GM19463 (cell line): ENCODE results near the gene USP53.
"Not testable (repeated sequence)": the region's sequence is repeated elsewhere in the genome, so short reads cannot be mapped to it uniquely, and the experiment has no call there.

Source experiments
- ATAC-seq: cut with Tn5 transposase; IDR thresholded peaks from one replicate; pipeline ENCODE4 v1.9.1; 2021; ENCODE audit warnings: mild to moderate bottlenecking, moderate library complexity; ENCODE audit not compliant: unreplicated experiment

USP53 gene

DNA sequence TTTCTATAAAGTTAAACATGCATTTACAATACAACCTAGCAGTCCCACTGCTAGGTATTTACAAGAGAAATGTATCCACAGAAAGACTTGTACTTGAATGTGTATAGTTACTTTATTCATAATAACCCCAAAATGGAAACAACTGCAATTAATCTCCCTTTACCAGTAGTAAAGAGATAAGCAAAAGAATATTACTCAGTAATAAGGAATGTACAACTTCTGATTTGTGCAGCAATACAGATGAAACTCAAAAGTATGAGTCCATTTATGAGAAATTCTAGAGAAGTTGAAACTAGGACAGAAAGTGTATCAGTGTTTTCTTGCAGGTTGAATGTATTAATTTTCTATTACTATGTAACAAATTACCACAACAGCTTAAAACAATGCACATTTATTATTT lies 15.2 kb downstream of the USP53 start:
- ATAC-seq, result no peak

DNA sequence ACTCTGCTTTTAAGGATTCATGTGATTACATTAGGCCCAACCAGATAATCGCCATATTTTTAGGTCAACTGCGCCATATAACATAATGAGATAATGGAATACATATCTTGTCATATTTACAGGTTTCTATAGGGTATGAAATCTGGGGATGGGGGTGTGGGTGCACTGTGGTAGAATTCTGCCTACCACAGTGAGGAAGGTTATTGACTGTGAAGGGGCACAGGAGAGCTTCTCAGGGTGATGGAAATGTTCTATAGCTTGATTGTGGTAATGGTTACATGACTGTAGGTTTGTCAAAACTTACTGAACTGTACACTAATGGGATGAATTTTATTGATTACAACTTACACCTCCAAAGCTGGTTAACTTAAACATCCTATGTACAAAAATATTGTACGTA lies 15.9 kb downstream of the USP53 start:
- no peak for ATAC-seq

DNA sequence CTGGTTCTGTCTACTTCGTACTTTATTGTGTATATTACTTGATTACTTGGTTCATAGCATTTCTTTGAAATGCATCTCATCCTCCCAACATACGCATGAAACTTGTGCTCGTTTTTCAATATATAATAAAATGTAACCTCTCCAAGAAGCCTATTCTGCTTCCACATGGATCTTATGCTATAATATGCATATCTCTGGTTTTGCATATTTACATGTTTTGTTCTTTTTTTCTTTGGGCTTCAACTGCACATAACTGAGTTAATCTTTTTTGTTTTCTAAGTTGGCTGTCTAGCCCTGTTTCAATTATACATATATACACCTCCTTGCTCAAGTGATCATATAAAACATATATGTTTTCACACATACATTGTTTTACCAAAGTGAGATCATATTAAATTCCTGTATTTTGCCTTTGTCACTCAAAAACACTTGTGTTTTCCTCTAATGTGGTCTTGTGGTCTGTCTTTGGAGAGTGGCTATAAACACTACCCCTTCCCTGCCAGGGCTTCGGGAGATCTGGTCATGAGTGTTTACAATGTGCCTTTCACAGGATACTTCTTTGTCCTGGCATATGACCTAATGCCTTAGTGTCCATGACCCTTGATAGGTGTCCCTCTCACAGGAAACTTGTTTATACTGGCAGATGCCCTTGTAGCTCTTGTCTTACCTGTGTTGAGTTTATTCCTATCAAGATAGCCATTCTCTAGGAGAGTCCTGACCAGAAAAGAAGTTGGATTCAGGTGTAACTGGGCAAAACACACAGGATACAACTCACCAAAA lies 17.6 kb downstream of the USP53 start:
- no peak for ATAC-seq

DNA sequence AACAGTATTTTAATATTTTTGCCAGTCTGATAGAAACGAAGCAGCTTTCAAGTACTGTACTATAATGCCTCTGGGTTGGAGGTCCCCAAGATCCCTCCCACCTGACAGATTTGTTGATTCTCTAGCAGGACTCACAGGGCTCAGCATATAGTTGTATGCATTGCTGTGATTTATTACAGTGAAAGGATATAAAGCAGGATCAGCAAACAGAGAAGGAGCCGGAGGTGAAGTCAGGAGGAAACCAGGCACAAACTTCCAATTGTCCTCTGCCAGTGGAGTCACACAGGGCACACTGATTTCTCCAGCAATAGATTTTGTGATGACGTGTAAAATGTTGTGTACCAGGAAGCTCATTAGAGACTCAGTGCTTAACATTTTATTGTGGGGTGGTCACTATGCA lies 19.0 kb downstream of the USP53 start:
- no peak for ATAC-seq

DNA sequence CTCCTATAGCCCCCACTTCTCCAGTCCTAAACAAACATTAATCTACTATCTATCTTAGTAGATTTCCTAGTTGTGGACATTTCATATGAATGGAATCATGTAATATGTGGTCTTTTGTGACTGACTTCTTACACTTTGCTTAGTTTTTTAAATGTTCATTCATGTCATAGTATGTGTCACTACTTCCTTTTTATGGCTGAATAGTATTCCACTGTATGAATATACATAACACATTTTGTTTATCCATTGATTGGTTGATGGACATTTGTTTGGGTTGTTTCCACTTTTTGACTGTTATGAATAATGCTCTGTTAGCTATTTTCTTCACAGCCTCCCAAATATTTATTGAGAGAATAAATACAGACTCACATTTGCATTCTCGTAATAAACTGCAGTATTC lies 19.8 kb downstream of the USP53 start:
- ATAC-seq, result no peak

DNA sequence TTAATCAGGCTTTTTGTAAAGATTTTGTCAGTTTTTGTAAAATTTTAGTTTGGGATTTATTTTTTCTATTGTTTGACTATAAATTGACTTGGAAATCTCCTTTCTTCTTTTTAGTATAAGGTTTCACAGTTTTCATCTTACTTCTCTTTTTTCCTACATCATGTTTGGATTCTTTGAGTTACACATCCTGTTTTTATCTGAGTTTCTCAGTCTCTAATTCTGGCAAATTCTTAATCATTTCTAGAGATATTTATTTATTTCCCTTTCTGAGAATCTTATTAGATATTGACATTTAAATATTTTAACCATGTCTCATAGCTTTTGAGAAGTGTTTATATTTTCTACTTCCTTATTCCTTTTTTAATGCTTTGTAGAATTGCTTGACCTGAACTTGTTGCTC lies 20.7 kb downstream of the USP53 start:
- no peak for ATAC-seq

DNA sequence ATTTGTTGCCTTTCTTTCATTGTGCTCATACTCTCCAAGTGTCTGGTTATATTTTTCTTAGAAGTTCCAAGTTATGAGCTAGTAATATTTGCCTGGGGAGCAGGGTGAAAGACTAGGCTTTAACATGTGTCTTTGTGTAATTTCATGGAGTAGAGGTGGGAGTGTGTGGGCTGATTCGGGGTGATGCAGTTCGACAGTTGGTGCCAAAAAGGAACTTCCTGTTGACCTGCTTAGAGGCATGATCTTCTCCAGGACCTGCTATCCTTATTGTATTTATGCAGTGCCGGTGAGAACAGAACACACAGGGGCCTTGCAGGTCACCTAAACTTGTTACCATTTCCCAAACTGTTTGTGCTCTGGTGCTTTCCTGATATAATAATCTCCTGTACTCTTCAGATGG lies 21.2 kb downstream of the USP53 start:
- no peak for ATAC-seq

DNA sequence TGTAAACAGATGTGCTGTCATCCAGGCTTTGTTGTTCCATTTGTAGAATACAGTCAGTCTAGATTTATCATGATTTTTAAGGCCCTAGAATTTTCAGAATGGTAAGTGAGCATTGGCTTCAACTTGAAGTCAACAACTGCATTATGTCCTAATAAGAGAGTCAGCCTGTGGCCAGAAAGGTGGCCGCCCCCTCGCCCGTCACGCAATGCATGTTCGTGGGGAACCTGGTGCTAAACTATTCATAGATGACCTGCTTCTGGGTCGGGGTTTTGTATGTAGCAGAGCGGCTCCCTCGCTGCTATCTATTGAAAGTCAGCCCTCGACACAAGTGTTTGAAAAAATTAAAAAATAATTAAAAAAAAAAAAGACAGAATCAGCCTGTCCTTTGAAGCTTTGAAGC lies 24.7 kb downstream of the USP53 start:
- no peak for ATAC-seq

DNA sequence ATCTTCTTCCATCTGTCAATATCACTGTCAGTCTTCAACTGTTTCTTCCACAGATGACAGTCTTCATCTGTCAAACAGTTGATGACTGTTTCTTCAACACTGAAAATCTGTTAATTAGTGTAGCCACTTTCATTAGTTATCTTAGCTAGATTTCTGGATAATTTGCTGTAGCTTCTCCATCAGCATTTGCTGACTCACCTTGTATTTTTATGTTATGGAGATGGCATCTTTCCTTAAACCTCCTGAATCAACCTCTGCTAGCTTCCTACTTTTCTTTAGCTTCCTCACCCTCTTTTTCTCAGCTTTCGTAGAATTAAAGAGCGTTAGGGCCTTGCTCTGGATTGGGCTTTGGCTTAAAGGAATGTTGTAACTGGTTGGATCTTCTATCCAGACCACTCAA lies 25.1 kb downstream of the USP53 start:
- no peak for ATAC-seq

DNA sequence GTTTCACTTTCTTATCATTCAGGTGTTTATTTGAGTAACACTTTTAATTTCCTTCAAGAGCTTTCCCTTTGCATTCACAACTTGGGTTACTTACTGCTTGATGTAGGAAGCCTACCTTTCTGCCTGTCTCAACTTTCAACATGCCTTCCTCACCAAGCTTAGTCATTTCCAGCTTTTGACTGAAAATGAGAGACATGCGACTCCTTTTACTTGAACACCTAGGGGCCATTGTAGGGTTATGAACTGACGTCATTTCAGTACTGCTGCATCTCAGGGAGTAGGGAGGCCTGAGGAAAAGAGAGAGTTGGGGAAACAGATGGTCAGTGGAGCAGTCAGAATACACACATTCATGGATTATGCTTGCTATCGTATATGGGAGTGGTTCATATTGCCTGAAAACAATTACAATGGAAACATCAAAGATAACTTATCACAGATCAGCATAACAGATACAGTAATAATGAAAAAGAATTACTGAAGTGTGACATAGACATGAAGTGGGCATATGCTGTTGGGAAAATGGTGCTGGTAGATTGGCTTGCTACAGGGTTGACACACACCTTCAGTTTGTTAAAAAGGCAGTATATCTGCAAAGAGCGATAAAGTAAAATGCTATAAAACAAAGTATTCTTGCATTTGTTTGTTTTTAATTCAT lies 25.7 kb downstream of the USP53 start:
- peak; percentile 97 for ATAC-seq

DNA sequence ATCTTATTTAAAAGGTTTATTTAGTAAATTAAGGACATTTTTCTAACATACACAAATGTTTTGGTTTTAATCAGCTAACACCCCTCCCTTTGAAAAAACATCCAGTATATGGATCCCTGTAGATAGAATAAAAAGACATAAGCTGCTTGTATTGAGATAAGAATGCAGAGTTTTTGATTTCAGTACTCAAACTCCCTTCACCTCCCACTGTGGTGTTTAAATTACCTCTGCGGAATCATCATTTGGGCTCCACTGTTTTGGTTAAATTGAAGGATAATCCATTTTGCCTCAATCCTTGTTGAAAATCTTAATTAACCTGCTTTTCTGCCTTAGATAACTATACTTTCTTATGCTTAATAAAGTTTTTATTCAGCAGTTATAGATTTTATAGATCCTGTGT lies 27.6 kb downstream of the USP53 start:
- ATAC-seq, result no peak

DNA sequence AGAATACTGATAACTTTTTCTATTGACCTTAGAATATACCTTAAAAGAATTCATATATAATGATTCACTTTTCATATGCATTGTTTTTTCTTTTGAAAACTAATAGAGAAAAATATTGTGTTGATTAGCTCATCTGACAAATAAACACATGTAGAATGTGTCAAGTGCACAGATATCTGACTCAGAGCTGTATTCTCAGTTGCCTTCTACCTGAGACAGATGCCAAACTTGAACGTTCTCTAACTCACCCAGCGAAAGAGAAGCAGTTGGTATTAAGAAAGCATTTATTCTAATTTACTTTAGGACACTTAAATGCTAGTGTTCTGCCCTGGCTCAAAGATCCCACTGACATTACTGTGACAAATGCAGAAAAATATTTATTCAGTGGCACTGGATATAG lies 28.1 kb downstream of the USP53 start:
- no peak for ATAC-seq

DNA sequence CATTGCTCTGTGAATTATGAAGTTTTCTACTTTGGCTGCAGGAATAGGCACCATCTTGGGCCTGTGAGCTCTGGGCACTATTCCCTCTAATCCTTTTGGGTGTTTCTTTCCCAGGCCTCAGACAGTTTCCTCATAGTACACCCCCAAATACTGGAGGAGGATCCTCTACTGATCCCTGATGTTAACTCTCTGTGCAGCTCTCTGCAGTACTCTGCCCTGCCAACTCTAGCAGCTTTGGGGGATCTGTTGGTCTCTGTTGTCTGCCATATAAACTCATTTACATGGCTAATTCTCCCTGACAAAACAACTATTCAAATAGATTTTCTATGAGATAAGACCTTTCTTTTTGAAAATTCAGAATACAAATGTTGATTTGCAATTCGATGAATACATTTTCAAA lies 29.9 kb downstream of the USP53 start:
- ATAC-seq, result no peak

DNA sequence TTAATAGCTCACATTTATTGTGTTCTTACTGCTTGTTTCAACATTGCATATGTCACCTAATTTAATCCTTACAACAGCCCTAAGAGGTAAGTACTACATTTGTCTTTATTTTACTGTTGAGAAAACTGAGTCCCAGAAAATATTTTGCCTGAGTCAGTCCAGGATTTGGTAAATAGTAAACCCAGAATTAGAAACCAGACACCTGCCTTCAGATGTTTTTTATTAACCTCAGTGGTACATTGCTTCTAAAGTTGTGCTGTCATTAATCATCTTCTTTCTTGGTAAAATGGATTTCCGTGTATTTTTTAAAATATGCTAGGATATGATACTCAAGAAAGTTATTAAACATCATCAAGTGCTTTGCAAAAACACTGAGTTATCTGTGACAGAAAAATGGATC lies 31.4 kb downstream of the USP53 start:
- no peak for ATAC-seq

DNA sequence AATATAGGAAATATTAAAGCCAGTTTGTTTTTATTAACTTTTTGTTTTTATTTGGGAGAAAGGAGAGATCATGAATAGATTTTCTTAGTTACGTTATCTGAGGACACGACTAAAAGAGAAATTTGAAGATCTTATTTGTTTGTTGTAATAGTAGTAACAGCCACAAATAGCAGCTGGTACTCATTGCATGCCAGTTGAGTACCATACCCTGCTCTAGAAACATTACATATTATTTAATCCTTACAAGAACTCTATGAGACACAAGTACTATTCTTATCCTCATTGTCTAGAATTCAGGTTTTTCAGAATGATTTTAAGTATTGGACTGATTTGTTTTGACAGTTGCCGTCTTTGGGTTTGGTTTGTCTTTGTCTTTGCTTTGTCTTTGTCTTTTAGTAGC lies 31.8 kb downstream of the USP53 start:
- no peak for ATAC-seq

DNA sequence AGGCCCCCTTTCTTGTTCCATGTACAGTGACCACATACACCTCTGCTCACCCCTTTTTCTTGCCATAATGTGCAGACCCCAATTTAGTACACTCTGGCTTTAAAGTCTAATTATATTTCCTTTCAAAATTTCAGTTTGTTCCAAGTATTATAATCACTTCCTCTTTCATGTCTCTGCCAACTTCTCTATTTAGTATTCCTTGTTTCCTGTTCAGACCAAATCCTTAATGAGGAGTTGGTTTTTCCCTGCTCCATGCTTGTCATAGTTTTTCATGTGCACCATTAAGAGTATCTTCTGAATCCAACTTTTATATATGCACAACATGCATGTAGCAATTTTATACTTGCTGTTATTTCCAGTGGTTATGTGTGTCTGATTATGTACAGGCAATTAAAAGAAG lies 32.3 kb downstream of the USP53 start:
- no peak for ATAC-seq

DNA sequence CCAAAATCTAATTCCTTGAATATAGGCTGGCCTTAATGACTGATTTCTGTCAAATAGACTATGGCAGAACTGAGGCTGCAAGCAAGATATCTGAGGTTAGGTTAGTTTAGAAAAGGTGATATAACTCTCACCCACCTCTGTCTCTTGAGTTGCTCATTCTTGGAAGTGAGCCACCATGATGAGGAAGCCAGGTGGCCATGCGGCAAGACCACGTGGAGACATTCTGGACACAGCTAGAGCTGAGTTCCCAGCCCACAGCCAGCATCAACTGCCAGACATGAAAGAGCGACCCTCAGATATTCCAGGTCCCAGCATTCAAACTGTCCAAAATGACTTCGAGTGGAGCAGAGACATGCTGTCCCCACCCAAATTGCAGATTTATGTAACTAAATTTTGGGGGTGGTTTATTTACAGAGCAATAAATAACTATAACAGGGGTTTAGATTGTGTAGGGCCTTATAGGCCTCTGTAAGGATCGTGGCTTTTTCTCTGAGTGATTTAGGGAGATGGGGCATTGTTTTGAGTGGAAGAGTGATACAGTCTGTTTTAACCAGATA lies 33.7 kb downstream of the USP53 start:
- ATAC-seq, result no peak

DNA sequence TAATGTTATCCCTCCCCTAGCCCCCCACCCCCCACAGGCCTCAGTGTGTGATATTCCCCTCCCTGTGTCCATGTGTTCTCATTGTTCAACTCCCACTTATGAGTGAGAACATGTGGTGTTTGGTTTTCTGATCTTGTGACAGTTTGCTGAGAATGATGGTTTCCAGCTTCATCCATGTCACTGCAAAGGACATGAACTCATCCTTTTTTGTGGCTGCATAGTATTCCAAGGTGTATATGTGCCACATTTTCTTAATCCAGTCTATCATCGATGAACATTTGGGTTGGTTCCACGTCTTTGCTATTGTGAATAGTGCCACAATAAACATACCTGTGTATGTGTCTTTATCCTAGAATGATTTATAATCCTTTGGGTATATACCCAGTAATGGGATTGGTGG lies 38.5 kb downstream of the USP53 start:
- ATAC-seq, result not testable (repeated sequence)

DNA sequence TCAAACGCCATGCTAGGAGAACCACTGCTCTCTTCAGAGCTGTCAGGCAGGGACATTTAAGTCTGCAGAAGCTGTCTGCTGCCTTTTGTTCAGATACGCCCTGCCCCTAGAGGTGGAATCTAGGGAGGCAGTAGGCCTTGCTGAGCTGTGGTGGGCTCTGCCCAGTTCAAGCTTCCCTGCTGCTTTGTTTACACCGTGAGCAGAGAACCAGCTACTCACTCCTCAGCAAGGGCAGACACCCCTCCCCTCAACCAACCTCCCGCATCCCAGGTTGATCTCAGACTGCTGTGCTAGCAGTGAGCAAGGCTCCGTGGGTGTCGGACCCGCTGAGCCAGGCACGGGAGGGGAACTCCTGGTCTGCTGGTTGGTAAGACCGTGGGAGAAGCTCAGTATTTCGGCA lies 42.7 kb downstream of the USP53 start:
- not testable (repeated sequence) for ATAC-seq

DNA sequence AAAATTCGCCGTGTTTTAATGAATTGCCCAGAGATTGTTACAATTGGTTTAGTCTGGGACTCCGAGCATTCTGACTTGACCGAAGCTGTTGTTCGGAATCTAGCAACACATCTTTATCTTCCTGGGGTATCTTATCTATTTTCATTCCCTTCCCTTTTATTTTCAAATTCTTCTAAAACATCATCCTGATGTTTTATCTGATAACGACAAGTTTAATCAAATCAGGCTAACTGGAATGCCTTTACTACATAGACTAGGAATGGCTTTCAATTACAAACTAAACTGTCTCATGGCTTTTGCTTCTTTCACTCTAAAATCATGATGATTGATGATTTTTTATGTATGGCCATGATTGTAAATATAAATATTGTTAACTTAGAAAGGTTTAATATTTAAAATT lies 48.0 kb downstream of the USP53 start:
- no peak for ATAC-seq

DNA sequence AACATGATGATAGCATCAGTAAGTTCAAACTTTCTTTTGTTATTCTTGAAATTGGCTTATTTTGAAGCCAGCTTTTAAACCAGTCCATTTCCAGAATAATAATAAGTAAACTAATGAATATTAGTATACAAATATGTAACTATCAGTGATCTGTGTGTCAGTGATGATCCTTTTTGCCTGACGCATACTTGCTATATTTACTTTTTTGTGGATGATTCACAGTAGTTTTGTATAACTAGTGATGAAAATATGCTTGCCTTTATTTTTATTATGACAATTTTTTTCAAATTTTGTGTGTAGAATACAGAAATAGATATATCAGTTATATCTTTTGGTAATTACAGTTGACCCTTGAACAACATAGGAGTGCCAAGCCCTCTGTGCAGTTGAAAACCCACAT lies 49.5 kb downstream of the USP53 start:
- no peak for ATAC-seq

DNA sequence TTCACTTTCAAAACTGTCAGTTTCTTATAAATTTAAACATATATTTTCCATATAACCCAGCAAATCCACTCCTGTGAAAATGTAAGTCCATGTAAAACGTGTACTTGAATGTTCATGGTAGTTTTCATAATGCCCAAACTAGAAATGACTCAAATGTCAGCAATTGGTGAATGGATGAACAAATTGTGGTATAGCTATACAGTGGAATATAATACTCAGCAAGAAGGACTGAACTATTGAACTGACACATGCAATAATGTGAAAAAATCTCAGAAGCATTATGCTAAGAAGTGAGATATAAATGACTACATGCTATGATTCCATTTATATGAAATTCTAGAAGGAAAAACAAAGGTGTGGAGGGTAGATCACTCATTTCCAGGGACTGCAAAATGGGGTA lies 52.2 kb downstream of the USP53 start:
- no peak for ATAC-seq

DNA sequence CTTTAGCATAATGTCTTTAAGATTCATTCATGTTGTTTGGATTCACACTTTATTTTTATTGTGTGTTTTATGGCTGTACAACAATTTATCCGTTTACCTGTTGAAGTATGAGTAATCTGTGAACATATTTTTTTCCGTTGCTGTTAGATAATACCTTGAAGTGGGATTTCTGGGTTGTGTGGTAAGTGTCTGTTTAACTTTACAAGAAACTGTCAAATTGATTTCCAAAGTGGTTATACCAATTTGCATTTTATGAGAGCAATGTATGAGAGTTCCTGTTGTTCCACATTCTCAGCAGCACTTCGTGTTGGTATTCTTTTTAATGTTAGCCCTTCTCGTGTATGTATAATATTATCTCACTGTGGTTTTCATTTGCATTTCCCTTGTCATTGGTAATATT lies 53.6 kb downstream of the USP53 start:
- ATAC-seq, result no peak
